Tibial nerve (tissue), 4 donors: ENCODE measurements around the gene IL17B.

ENCODE experiments used
- EP300 ChIP-seq, 2 donors: sonication (generic); formaldehyde crosslinking; IDR thresholded peaks; one replicate each; pipeline ENCODE4 v1.6.1; 2017; ENCODE audit warnings: antibody characterized with exemption in 2 of 2, mild to moderate bottlenecking in 1 of 2
- POLR2A ChIP-seq, 2 donors: fragments of 450-650 bp; IDR thresholded peaks; one replicate each; pipeline ENCODE4 v1.6.1; 2017; ENCODE audit warnings: antibody characterized with exemption in 2 of 2, mild to moderate bottlenecking in 2 of 2, moderate library complexity in 2 of 2
- TF ChIP-seq, protein P1 (sequence below), 5 experiments: fragments of 200-600 bp in 3 of 5; fragments of 450-650 bp in 2 of 5; sonication (generic) in 3 of 5; IDR thresholded peaks; one replicate each; pipeline ENCODE4 v1.5.1; 2016 to 2019; ENCODE audit warnings: antibody characterized with exemption in 5 of 5, mild to moderate bottlenecking in 3 of 5, moderate library complexity in 2 of 5

DNA sequence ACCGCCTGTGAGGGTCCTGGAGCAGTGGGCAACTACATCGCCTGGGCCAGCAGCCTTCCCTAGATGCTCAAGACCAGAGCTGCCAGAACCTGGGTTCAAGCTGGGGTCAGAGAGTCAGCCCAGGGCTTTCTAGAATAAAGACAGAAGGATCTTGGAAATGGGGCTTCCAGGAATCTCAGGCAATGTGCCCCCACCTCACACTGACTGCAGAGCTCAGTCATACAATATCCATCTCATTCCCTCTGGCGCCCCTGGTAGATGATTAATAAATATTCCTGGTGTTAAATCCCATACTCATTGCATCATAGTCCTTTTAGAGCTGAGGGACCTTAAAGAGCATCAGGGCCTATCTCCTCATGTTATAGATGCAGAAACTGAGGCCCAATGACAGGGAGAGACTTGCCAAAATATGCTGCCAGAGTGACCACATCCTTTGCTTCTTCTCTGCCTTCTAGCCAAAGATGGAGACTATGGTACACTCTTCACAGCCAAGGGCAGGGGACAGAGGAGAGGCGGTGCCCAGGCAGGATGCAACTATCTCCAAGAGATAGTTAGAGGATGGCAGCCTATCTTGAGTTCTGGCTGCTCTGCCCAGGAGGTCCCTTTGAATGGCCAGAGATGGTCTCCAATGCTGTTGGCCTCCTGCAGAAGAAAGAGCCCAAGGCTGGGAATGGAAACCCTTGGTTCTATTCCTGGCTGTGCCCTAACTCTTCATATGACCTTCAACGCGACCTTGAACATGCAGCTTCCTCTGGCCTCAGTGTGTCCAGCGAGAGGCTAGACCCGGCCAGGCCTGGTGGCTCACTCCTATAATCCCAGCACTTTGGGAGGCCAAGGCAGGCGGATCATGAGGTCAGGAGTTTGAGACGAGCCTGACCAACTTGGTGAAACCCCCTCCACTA, 36.2 kb upstream of the IL17B start:
- no peak for TF ChIP-seq EP300 (IDR thresholded peaks at IDR 0.05)
- no peak for TF ChIP-seq POLR2A (IDR thresholded peaks at IDR 0.05)
- TF ChIP-seq, protein P1, sequence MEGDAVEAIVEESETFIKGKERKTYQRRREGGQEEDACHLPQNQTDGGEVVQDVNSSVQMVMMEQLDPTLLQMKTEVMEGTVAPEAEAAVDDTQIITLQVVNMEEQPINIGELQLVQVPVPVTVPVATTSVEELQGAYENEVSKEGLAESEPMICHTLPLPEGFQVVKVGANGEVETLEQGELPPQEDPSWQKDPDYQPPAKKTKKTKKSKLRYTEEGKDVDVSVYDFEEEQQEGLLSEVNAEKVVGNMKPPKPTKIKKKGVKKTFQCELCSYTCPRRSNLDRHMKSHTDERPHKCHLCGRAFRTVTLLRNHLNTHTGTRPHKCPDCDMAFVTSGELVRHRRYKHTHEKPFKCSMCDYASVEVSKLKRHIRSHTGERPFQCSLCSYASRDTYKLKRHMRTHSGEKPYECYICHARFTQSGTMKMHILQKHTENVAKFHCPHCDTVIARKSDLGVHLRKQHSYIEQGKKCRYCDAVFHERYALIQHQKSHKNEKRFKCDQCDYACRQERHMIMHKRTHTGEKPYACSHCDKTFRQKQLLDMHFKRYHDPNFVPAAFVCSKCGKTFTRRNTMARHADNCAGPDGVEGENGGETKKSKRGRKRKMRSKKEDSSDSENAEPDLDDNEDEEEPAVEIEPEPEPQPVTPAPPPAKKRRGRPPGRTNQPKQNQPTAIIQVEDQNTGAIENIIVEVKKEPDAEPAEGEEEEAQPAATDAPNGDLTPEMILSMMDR (IDR thresholded peaks at IDR 0.05) = no peak
